NCI-H82 treated with DMSO at 0.1 percent for 48 hours (cell line): Measurements from ENCODE around the gene JPH3.

Experiments used
- DNase-seq: peaks from one replicate; lab custom pipeline; 2025; ENCODE audit not compliant: unreplicated experiment; lab: John Stamatoyannopoulos, UW

Gene JPH3

DNA sequence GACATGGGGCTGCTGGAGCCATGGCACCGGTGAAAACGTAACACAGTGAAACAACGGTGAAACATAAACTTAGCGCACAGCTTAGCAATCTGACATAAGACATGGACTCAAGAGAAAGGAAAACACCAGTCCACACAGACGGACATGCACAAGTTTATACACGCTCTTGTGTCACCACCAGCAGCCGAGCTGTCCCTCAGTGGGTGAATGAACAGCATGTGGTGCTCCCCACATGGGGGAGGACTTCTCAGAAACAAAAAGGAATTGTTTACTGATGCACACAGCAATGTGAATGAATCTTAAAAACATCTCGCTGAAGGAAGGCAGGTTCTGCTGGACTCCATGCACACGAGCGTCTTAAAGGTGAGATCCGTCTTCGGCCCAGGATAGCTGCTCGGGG, 129.3 kb downstream of the JPH3 start:
- no peak for DNase-seq

DNA sequence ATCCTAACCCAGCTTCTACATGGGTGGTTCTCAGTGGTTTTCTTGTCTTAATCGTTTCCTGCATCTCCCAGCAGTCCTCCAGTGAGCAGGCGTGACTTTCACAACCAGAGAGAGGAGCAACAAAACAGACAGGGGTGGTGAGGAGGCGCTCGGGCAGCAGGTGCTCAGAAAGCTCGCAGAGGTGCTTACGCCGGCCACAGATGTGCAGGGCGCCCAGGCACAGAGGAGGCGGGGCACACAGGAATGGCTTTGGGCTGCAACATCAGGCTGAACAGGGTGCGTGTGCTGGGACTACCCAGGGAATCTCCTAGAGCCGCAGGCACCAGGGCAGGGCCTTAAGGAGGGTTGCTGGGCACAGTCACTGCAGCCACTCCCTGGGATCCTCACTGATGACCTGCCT, 130.9 kb downstream of the JPH3 start:
- DNase-seq = no peak

DNA sequence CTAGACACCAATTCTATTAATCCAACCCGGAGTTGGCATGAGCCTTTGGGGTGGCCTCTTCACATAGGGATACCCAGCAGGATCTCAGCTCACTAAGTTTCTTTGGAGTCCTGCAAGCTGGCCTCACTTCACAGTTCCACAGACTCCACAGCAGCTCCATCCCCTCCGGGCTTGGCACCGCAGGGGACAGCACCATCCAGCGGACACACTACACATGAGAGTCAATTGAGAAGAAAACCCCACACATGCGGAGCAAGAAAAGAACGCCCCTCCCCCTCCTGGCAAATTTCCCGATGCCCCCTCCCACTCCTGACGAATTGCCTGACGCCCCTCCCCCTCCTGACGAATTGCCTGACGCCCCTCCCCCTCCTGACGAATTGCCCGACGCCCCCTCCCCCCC, 132.3 kb downstream of the JPH3 start:
- DNase-seq = no peak

DNA sequence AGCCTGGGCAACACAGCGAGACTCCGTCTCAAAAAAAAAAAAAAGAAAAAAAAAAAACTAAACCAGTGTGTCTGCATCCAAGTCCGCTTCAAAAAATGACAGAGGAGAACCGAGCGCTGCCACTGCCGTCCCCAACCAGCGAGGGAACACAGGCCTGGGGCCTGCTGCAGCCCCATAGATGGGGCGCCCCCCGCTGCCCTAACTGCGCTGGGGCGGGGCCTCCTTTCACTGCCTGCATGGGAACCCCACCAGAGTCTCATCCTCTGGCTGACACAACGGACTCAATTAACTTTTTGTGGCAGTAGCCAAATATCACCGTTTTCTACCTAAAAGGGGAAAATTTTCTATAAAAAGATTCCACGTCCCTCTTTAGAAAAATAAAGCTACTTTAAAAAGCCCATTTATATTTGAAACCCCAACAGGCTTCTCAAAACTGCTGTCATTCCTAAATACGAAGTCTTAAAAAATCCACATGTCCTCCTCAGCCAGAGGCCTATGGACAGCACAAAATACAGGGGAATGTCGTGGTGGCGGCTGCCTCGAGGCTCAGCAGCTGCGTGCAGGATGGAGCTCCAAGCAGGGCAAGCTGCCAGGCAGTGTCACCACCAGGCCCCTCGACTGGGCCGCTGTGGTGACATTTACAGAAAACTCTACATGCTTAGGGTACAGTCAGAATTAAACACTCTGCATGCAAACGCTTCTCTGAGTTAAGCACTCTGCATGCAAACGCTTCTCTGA, 133.1 kb downstream of the JPH3 start:
- no peak for DNase-seq

DNA sequence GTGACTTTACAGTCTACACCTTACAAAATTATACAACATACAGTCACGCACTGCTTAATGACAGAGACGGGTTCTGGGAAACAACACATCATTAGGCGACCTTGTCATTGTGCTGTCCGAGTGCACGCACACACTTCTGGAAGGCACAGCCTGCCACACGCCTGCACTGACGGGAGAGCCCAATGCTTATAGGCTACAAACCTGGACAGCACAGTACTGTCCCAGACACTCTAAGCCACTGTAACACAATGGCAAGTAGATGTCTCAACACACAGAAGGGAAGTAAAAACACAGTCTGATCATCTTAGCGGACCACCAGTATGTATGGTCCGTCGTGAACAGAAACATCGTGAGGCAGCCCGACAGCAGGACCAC, 133.7 kb downstream of the JPH3 start:
- no peak for DNase-seq

DNA sequence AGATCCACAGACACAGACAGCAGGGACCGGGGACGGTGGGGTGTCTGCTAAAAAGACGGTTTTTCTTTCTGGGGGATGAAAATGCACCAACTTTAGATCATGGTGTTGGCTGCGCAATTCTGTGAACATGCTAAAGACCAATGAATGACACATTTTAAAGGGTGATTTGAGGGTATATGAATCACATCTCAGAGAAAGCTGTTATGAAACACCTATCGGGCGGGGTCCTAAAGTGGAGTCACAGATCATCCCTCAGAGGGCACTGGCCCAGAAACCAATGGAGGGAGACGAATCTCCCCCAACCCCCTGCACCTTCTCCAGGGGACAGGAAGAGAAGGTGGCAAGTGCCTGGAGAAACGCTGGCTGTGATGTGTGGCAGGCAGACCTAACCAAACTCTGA, 137.5 kb downstream of the JPH3 start:
- DNase-seq = no peak

DNA sequence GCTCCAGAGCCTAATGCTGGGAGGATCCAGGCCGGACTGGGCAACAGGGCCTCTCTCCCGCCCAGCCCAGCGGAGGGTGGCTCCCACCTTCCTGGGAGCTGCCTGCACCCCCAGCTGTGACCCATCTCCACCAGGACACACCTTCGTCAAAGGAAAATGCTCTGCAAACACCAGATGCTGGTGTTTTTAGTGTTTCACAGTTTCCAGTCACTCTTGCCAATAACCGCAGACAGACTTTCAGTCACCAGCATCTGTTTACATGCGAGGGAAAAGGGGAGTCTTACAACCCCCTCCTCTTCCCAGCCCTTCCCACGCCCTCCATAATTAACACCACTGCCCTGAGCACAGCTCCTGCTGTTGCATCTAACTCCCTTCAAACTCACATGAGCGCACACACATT, 138.1 kb downstream of the JPH3 start:
- DNase-seq = no peak

DNA sequence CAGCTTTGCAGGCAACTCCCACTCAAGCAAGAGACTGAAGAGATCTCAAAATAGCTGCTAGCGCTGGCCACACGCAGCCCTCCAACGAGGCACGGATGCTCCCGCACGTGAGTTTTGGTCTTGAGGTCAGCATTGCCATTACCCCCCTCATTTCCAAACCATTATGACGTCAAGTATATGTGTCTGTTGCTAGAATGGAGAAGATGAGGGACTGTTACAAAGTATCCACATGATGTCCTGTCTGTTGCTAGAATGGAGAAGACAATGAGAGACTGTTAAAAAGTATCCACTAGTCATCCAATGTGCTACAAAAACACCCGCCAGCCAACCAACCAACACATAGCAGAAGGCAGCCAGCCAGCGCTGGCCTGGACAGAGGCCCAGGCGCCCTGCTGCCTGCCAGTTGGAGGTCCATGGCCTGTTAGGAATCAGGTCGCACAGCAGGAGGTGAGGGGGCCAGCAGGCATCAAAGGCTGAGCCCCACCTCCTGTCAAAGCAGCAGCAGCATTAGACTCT, 138.7 kb downstream of the JPH3 start:
- DNase-seq = no peak

DNA sequence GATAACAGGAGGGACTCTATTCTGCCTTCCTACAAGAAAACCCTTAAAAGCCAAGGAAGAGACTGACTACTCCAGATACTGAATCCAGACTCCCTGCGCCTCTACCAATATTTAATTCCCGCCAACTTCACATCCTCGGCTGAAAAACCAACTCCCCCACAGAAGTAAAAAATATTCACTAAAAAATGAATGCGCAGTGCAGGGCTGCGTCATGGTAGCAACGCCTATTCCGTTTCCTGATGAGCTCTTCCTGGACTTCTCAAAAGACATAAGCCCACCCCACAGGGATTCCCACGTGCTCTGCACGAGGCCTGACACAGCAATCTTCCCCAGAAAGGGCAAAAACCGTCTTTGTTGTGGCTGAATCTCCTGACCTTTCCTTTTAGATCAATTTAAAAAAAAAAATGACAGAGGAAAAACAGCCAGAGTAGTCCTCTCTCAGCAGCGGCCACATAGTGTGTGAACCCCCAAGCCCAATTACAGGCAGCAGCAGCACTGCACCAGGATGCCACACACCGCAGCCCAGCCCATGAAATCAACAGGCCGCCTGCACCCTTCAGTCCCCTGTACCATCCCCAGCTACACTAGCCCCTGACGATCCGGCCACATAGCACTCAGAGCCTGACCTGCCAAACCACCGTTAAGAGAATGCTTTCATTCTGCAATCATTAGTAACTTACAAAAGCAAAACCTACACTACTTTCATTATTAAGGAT, 139.6 kb downstream of the JPH3 start:
- DNase-seq = no peak

DNA sequence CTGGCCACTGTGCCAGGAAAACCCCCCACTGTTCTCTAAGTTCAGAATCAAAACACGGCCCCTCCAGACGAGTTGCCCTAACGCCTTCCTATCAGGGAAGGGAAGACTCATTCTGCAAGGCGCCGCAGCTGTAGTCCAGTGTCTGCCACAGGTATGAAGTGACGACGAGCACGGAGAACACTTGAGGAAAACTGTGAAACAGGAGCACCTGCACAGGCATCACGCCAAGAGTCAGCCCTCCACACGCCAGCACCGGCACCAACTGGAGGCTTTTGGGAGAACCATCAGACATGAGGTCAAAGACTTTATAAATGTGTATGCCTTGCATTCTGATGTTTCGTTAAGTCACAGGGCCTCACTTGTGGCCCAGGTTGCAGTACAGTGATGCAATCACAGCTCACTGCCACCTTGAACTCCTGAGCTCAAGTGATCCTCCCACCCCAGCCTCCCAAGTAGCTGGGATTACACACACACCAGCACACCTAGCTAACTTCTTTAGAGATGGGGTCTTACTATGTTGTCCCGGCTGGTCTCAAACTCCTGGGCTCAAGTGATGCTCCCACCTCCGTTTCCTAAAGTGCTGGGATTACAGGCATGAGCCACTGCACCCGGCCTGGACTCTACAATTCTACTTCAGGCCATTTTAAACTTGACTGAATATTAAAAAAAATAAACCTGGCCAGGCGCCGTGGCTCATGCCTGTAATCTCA, 140.6 kb downstream of the JPH3 start:
- no peak for DNase-seq

DNA sequence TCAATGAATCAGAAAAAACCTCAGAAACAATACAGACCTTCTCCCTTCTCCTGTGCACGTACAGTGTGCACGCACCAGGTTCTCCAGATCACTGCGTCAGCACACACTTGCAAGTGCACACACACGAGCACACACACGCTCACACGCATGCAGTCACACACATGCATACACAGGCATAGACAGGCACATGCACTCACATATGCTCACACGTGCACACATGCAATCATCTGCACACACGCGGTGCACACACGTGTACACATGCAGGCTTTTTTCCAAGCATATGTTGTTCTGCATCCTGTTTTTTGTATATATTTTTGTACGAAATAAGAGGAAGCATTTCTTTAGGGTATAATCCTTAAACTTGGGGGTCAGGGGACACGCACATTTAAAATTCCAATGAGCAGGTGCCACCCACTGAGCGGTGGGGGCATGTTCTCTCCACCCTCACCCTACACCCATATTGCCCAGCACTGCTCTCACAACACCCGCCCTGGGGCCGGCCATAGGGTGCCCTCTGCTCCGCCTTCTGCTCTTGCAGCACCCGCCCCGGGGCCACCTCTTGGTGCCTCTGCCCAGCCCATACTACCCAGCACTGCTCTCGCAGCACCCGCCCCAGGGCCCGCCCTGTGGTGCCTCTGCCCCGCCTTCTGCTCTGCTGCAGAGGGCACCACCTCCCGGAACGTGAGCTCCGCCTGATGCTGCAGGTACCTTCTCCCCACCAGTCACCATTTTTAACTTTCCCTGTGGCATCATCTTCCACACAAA, 142.6 kb downstream of the JPH3 start:
- DNase-seq = no peak

DNA sequence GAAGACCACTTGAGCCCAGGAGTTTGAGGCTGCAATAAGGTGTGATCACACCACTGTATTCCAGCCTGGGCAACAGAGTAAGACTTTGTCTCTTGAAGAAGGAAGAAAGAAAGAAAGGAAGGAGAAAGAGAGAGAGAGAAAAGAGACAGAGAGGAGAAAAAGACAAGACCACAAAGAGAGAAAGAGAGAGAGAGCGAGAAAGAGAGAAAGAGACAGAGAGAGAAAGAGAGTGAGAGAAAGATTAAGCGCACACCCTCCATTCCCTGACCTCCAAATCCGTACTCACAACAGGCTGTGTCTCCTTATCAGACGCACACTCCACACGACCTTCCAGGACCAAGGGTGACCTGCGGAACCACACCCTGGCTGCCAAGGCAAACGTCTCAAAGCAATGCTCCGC, 143.9 kb downstream of the JPH3 start:
- DNase-seq = no peak
